ENCODE measurements around the gene PITPNM2. TPM values are rescaled to one million over a fixed set of nuclear protein-coding genes. Genes with fewer than 3 reads are reported as not detected.

The PITPNM2 gene
- total RNA-seq, 2 experiments from 2014 or later, result 17.7 to 18.3 TPM

GRCh38 chr12:123160801-123161487 is 10.1 kb upstream of the PITPNM2 start:
- peaks cover 51% of the 10 kb centered on the region for H3K36me3 Mint-ChIP-seq (ENCODE audit: low read depth)
- H3K9me3 Mint-ChIP-seq (ENCODE audit: insufficient read depth), result no peaks in the 10 kb centered on the region
- DNase-seq, result no peak
- no peaks in the 10 kb centered on the region for H3K27me3 Mint-ChIP-seq (ENCODE audit: low read depth)
- H3K4me3 Mint-ChIP-seq, result no peak overlapping the region
- no peak overlapping the region for H3K27ac Mint-ChIP-seq
- ChIA-PET POLR2A (no interaction called here), CTCF (interaction anchor here (0.9 to 2.3 kb wide), 5 partner anchors 9 to 77 kb away, joined by 3 to 7 read pairs (median 4); no protein-coding TSS in a partner anchor)
- H3K4me1 Mint-ChIP-seq (ENCODE audit: low read depth), result no peaks in the 10 kb centered on the region
- no peak for ATAC-seq

GRCh38 chr12:123153906-123154305 is 3.0 kb upstream of the PITPNM2 start:
- Mint-ChIP-seq H3K36me3 (ENCODE audit: low read depth) (peaks cover 34% of the 10 kb centered on the region), H3K4me3 (no peak overlapping the region), H3K4me1 (ENCODE audit: low read depth) (peaks cover 32% of the 10 kb centered on the region), H3K27me3 (ENCODE audit: low read depth) (peaks cover 7% of the 10 kb centered on the region), H3K9me3 (ENCODE audit: insufficient read depth) (no peaks in the 10 kb centered on the region), H3K27ac (no peak overlapping the region)
- no peak for ATAC-seq
- ChIA-PET POLR2A (interaction anchor here (0.6 to 1.9 kb wide), 4 partner anchors 27 to 79 kb away, joined by 3 to 5 read pairs (median 4); no protein-coding TSS in a partner anchor), CTCF (interaction anchor here (0.9 to 3.4 kb wide), 8 partner anchors 12 to 1585 kb away, joined by 3 to 10 read pairs (median 4); no protein-coding TSS in a partner anchor)
- DNase-seq, result no peak

GRCh38 chr12:123152833-123153232 is 1.9 kb upstream of the PITPNM2 start:
- ATAC-seq, result no peak
- H3K27ac Mint-ChIP-seq, result no peak overlapping the region
- POLR2A ChIA-PET, result interaction anchor here (1.3 to 2.5 kb wide), 4 partner anchors 70 to 109 kb away, joined by 4 to 9 read pairs (median 6); partner anchors contain the start of genes MPHOSPH9 and MTRFR
- H3K4me1 Mint-ChIP-seq (ENCODE audit: low read depth), result peaks cover 36% of the 10 kb centered on the region
- H3K27me3 Mint-ChIP-seq (ENCODE audit: low read depth), result peaks cover 10% of the 10 kb centered on the region
- no peak for DNase-seq
- H3K36me3 Mint-ChIP-seq (ENCODE audit: low read depth), result peaks cover 34% of the 10 kb centered on the region
- CTCF ChIA-PET, result interaction anchor here (0.9 to 3.4 kb wide), 7 partner anchors 8 to 110 kb away, joined by 3 to 25 read pairs (median 7); no protein-coding TSS in a partner anchor
- H3K9me3 Mint-ChIP-seq (ENCODE audit: insufficient read depth), result no peaks in the 10 kb centered on the region
- no peak overlapping the region for H3K4me3 Mint-ChIP-seq

GRCh38 chr12:123151457-123152454 is 866 bp upstream of the PITPNM2 start:
- DNase-seq, result peak; percentile 26
- peaks cover 10% of the 10 kb centered on the region for H3K27me3 Mint-ChIP-seq (ENCODE audit: low read depth)
- H3K4me3 Mint-ChIP-seq, result peak overlapping the region; percentile 78
- H3K36me3 Mint-ChIP-seq (ENCODE audit: low read depth), result peaks cover 30% of the 10 kb centered on the region
- ATAC-seq, result peak; percentile 9
- H3K9me3 Mint-ChIP-seq (ENCODE audit: insufficient read depth), result no peaks in the 10 kb centered on the region
- POLR2A ChIA-PET, result interaction anchor here (0.7 to 3.3 kb wide), 13 partner anchors 9 to 115 kb away, joined by 3 to 18 read pairs (median 3); partner anchors contain the start of genes MPHOSPH9 and MTRFR
- CTCF ChIA-PET, result interaction anchor here (1.0 to 3.4 kb wide), 10 partner anchors 9 to 109 kb away, joined by 3 to 25 read pairs (median 4); no protein-coding TSS in a partner anchor
- H3K27ac Mint-ChIP-seq, result peak overlapping the region; percentile 75
- peaks cover 38% of the 10 kb centered on the region for H3K4me1 Mint-ChIP-seq (ENCODE audit: low read depth)

- Mint-ChIP-seq H3K9me3 (ENCODE audit: insufficient read depth) (no peaks in the 10 kb centered on the region), H3K27ac (peak overlapping the region; percentile 74)
- peak; percentile 28 for DNase-seq
These were observed 581 bp downstream of the PITPNM2 start for GRCh38 chr12:123150275-123150743.

DNA sequence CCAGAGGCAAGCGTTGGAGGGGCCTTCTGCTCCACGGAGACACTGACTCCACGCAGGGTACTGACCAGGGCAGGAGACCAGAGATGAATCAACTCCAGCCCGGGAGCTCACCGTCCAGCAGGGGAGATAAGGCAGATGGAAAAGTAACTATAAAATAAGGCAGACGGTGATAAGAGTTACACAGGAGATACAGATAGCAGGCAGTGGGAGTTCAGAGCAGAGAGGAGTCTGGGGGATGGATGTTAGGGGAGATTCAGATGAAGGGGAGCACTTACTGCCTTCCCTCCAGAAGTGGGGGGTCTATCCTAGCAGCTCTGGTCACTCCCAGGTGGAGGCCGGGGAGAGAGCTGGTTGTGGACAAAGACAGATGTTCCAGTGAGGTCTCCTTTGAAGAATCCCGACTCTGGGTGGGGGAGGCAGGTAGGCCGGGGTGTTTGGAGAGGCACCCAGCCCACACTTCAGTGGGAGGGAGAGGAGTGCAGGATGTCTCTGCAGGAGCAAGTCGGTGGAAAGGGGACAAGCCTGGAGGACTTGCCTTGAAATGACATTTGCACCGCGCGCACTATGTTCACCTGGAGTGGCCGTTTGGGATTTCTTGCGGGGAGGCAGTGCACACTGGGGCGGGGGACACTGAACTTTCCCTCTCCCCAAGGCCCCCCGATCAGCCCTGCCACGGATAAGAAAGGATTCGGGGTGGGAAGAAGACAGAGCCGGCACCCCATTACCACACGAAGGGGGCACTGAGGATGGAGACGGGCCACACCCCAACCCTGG is 1.2 kb downstream of the PITPNM2 start:
- ChIA-PET CTCF (interaction anchor here (1.0 to 3.3 kb wide), 5 partner anchors 74 to 174 kb away, joined by 3 to 25 read pairs (median 7); partner anchors contain the start of gene OGFOD2), POLR2A (interaction anchor here (1.2 to 3.3 kb wide), 4 partner anchors 24 to 83 kb away, joined by 3 to 18 read pairs (median 4); partner anchors contain the start of genes MPHOSPH9 and MTRFR)
- no peak for DNase-seq
- no peak for ATAC-seq
- H3K27me3 Mint-ChIP-seq (ENCODE audit: low read depth), result peaks cover 10% of the 10 kb centered on the region
- peaks cover 28% of the 10 kb centered on the region for H3K36me3 Mint-ChIP-seq (ENCODE audit: low read depth)
- H3K9me3 Mint-ChIP-seq (ENCODE audit: insufficient read depth), result no peaks in the 10 kb centered on the region
- peak overlapping the region; percentile 74 for H3K27ac Mint-ChIP-seq
- H3K4me3 Mint-ChIP-seq, result peak overlapping the region; percentile 75
- H3K4me1 Mint-ChIP-seq (ENCODE audit: low read depth), result peaks cover 39% of the 10 kb centered on the region

More at GRCh38 chr12:123150275-123150743, 581 bp downstream of the PITPNM2 start:
- Mint-ChIP-seq H3K36me3 (ENCODE audit: low read depth) (peaks cover 28% of the 10 kb centered on the region), H3K4me1 (ENCODE audit: low read depth) (peaks cover 39% of the 10 kb centered on the region), H3K27me3 (ENCODE audit: low read depth) (peaks cover 10% of the 10 kb centered on the region), H3K4me3 (peak overlapping the region; percentile 75)
- ATAC-seq, result peak; percentile 50
- POLR2A ChIA-PET, result interaction anchor here (1.0 to 3.3 kb wide), 4 partner anchors 23 to 74 kb away, joined by 3 to 18 read pairs (median 4); no protein-coding TSS in a partner anchor
- CTCF ChIA-PET, result interaction anchor here (1.0 to 3.3 kb wide), 5 partner anchors 47 to 175 kb away, joined by 3 to 25 read pairs (median 5); partner anchors contain the start of gene OGFOD2

GRCh38 chr12:123149088-123149487 is 1.8 kb downstream of the PITPNM2 start:
- ATAC-seq (no peak), DNase-seq (no peak)
- H3K4me3 Mint-ChIP-seq, result peak overlapping the region; percentile 75
- peaks cover 10% of the 10 kb centered on the region for H3K27me3 Mint-ChIP-seq (ENCODE audit: low read depth)
- ChIA-PET POLR2A (interaction anchor here (1.3 to 3.3 kb wide), 2 partner anchors 73 to 84 kb away, joined by 3 to 18 read pairs; partner anchors contain the start of genes MPHOSPH9 and MTRFR), CTCF (interaction anchor here (1.0 to 3.0 kb wide), 4 partner anchors 73 to 174 kb away, joined by 3 to 12 read pairs (median 5); partner anchors contain the start of gene OGFOD2)
- H3K9me3 Mint-ChIP-seq (ENCODE audit: insufficient read depth), result no peaks in the 10 kb centered on the region
- H3K27ac Mint-ChIP-seq, result peak overlapping the region; percentile 74
- peaks cover 39% of the 10 kb centered on the region for H3K4me1 Mint-ChIP-seq (ENCODE audit: low read depth)
- peaks cover 24% of the 10 kb centered on the region for H3K36me3 Mint-ChIP-seq (ENCODE audit: low read depth)

GRCh38 chr12:123148655-123149054 is 2.2 kb downstream of the PITPNM2 start:
- peaks cover 20% of the 10 kb centered on the region for H3K36me3 Mint-ChIP-seq (ENCODE audit: low read depth)
- CTCF ChIA-PET, result interaction anchor here (1.0 to 3.0 kb wide), 3 partner anchors 73 to 104 kb away, joined by 3 to 12 read pairs (median 7); no protein-coding TSS in a partner anchor
- H3K27me3 Mint-ChIP-seq (ENCODE audit: low read depth), result peaks cover 10% of the 10 kb centered on the region
- ATAC-seq, result no peak
- no peaks in the 10 kb centered on the region for H3K9me3 Mint-ChIP-seq (ENCODE audit: insufficient read depth)
- POLR2A ChIA-PET, result interaction anchor here (1.3 to 3.3 kb wide), 2 partner anchors 73 to 84 kb away, joined by 3 to 18 read pairs; partner anchors contain the start of genes MPHOSPH9 and MTRFR
- no peak overlapping the region for H3K4me3 Mint-ChIP-seq
- no peak overlapping the region for H3K27ac Mint-ChIP-seq
- DNase-seq, result no peak
- peaks cover 39% of the 10 kb centered on the region for H3K4me1 Mint-ChIP-seq (ENCODE audit: low read depth)

DNA sequence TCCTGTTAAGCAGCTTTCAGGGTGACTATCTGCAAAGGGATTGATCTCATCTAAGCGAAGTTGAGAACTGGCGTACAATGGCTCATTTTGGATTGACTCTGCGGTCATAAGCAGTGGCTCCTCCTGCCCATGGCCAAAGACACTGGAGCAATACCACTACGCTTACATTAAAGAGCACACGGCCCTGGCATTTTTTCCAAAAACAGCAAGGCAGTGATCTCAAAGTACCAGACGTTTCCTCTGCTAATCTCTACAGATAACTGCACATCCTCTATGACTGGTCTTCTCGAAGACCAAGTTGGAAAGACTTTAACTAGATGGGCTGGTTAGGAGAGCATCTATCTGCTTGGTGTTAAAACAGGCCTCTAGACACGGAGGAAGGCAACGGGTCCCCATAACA is 2.7 kb downstream of the PITPNM2 start:
- DNase-seq (no peak), ATAC-seq (no peak)
- H3K36me3 Mint-ChIP-seq (ENCODE audit: low read depth), result peaks cover 16% of the 10 kb centered on the region
- no peak overlapping the region for H3K27ac Mint-ChIP-seq
- H3K27me3 Mint-ChIP-seq (ENCODE audit: low read depth), result peaks cover 10% of the 10 kb centered on the region
- H3K4me3 Mint-ChIP-seq, result no peak overlapping the region
- peaks cover 34% of the 10 kb centered on the region for H3K4me1 Mint-ChIP-seq (ENCODE audit: low read depth)
- ChIA-PET CTCF (interaction anchor here (3.0 kb wide), 1 partner anchor 73 kb away, joined by 12 read pairs; no protein-coding TSS in a partner anchor), POLR2A (interaction anchor here (1.3 kb wide), 1 partner anchor 85 kb away, joined by 3 read pairs; the partner anchor contains the start of genes MPHOSPH9 and MTRFR)
- no peaks in the 10 kb centered on the region for H3K9me3 Mint-ChIP-seq (ENCODE audit: insufficient read depth)

DNA sequence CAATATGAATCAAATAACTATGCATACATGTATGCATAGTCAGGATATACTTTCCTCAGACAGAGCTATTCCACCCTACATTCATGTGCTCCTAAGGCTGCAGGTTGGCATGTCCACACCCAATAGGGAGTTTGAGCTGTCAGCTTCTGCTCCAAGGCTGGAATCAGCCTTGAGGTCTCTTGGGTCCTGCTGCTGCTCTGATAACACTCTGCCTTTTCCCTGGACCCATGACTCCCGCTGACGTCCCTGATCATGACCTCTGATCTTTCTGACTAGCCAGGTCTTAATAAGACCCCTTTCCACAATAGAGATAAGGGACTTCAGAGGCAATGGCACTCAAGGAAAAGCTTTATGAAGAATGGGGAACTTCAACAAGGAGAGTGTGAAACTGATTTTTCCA is 5.7 kb downstream of the PITPNM2 start:
- Mint-ChIP-seq H3K36me3 (ENCODE audit: low read depth) (peaks cover 1% of the 10 kb centered on the region), H3K27ac (no peak overlapping the region), H3K9me3 (ENCODE audit: insufficient read depth) (no peaks in the 10 kb centered on the region), H3K27me3 (ENCODE audit: low read depth) (peaks cover 10% of the 10 kb centered on the region), H3K4me3 (no peak overlapping the region), H3K4me1 (ENCODE audit: low read depth) (peaks cover 23% of the 10 kb centered on the region)
- POLR2A ChIA-PET, result interaction anchor here (0.9 kb wide), 1 partner anchor 24 kb away, joined by 5 read pairs; no protein-coding TSS in a partner anchor
- DNase-seq (no peak), ATAC-seq (no peak)
- CTCF ChIA-PET, result interaction anchor here (0.6 to 0.9 kb wide), 2 partner anchors 70 to 986 kb away, joined by 3 to 4 read pairs; no protein-coding TSS in a partner anchor

Data from activated CD8-positive, alpha-beta T cell treated with anti-CD3 and anti-CD28 coated beads, Interleukin-2, amount 10 ng/mL, durations not matched to agents 7 days and 5 days (primary cell).